HG02571 (cell line): ENCODE data around the gene POM121.
"Not testable (repeated sequence)": the region's sequence is repeated elsewhere in the genome, so short reads cannot be mapped to it uniquely, and the experiment has no call there.

Experiments used
- ATAC-seq: cut with Tn5 transposase; IDR thresholded peaks from one replicate; pipeline ENCODE4 v1.9.1; 2021; ENCODE audit warnings: mild to moderate bottlenecking, moderate library complexity; ENCODE audit not compliant: unreplicated experiment

The POM121 gene

GRCh38 chr7:72949276-72949675 lies 24.4 kb downstream of the POM121 start:
- ATAC-seq: not testable (repeated sequence)

GRCh38 chr7:72949686-72950085 lies 24.8 kb downstream of the POM121 start:
- ATAC-seq: not testable (repeated sequence)

GRCh38 chr7:72950432-72950831 lies 25.5 kb downstream of the POM121 start:
- not testable (repeated sequence) for ATAC-seq

GRCh38 chr7:72953901-72954562 lies 29.1 kb downstream of the POM121 start:
- peak; percentile 41 for ATAC-seq

- ATAC-seq: peak; percentile 93
Observed at GRCh38 chr7:72954563-72955198, 29.8 kb downstream of the POM121 start.

- ATAC-seq: not testable (repeated sequence)
Observed at GRCh38 chr7:72960029-72960428, 35.1 kb downstream of the POM121 start.

- not testable (repeated sequence) for ATAC-seq
Observed at GRCh38 chr7:72960626-72961345, 35.9 kb downstream of the POM121 start.

- ATAC-seq: not testable (repeated sequence)
Observed at GRCh38 chr7:72961346-72961650, 36.4 kb downstream of the POM121 start.

GRCh38 chr7:72963056-72963455 lies 38.2 kb downstream of the POM121 start:
- ATAC-seq: not testable (repeated sequence)

- ATAC-seq: not testable (repeated sequence)
Observed at GRCh38 chr7:72965186-72965975, 40.5 kb downstream of the POM121 start.

- ATAC-seq: not testable (repeated sequence)
Observed at GRCh38 chr7:72966892-72967291, 42.0 kb downstream of the POM121 start.

- not testable (repeated sequence) for ATAC-seq
Observed at GRCh38 chr7:72968980-72969516, 44.2 kb downstream of the POM121 start, which contains the start of gene TRIM74. TSS of gene TRIM74 (minus strand) at chr7:72969466. CDS start at chr7:72966157, 3,309 bp downstream.

- ATAC-seq: not testable (repeated sequence)
Observed at GRCh38 chr7:72969688-72970087, 44.8 kb downstream of the POM121 start.

GRCh38 chr7:72971505-72971904 lies 46.6 kb downstream of the POM121 start:
- ATAC-seq: not testable (repeated sequence)

GRCh38 chr7:72974781-72975180 lies 49.9 kb downstream of the POM121 start:
- ATAC-seq: not testable (repeated sequence)

- not testable (repeated sequence) for ATAC-seq
Observed at GRCh38 chr7:72975656-72976286, 50.9 kb downstream of the POM121 start.

GRCh38 chr7:72976434-72976833 lies 51.5 kb downstream of the POM121 start:
- not testable (repeated sequence) for ATAC-seq

- ATAC-seq: not testable (repeated sequence)
Observed at GRCh38 chr7:72980382-72980781, 55.5 kb downstream of the POM121 start.

GRCh38 chr7:72982084-72982483 lies 57.2 kb downstream of the POM121 start:
- not testable (repeated sequence) for ATAC-seq
